HepG2 (cell line): ENCODE results near the gene PALM. TPM values are rescaled to one million over a fixed set of nuclear protein-coding genes. Genes with fewer than 3 reads are reported as not detected.

Experiments used
- KLF12 ChIP-seq: sonication (generic); formaldehyde crosslinking; IDR thresholded peaks from 2 replicates; pipeline ENCODE4 v1.4.0; 2020; ENCODE audit warnings: missing genetic modification reagents, borderline replicate concordance
- RBAK ChIP-seq: sonication (generic); formaldehyde crosslinking; IDR thresholded peaks from 2 replicates; pipeline ENCODE4 v1.5.1; 2020; ENCODE audit warnings: mild to moderate bottlenecking, missing genetic modification reagents
- TP53 ChIP-seq: sonication (generic); formaldehyde crosslinking; conservative IDR thresholded peaks from 2 replicates; pipeline ENCODE4 v1.4.0; 2020; ENCODE audit warnings: missing genetic modification reagents
- ZKSCAN1 ChIP-seq: fragments of 150-350 bp; IDR thresholded peaks from 2 replicates; pipeline ENCODE4 v1.6.1; 2014; ENCODE audit warnings: low read length
- ZNF121 ChIP-seq: sonication (generic); formaldehyde crosslinking; IDR thresholded peaks from 2 replicates; pipeline ENCODE4 v1.5.0; 2020; ENCODE audit warnings: mild to moderate bottlenecking, missing genetic modification reagents
- ZNF460 ChIP-seq: sonication (generic); formaldehyde crosslinking; IDR thresholded peaks from 2 replicates; pipeline ENCODE4 v1.5.1; 2020; ENCODE audit warnings: missing genetic modification reagents, mild to moderate bottlenecking, borderline replicate concordance
- ZNF644 ChIP-seq: IDR thresholded peaks from 2 replicates; pipeline ENCODE4 v1.6.1; 2016; ENCODE audit warnings: low read depth
- polyA plus RNA-seq, 8 experiments: library from polyadenylated mRNA; depleted of rRNA in 3 of 8; stranded (reverse) in 7 of 8; unstranded in 1 of 8; fragments of >200 nt; fragmentation: Illumina TruSeq in 4 of 8; extraction: Trizol in 4 of 8; gene quantifications; 2 replicates each; pipeline versions ENCODE4 v1.2.1 to v1.2.3, GENCODE V29; 2011 to 2016; ENCODE audit warnings: low read depth in 4 of 8, missing spikeins in 1 of 8, mixed read lengths in 1 of 8; ENCODE audit not compliant: insufficient read depth in 1 of 8
- total RNA-seq, 5 experiments: library from RNA; depleted of rRNA; stranded (reverse); fragments of >200 nt; fragmentation: Illumina TruSeq; extraction: Trizol; gene quantifications; 2 replicates each; pipeline ENCODE4 v1.2.3, GENCODE V29; 2016; ENCODE audit warnings: low read depth in 1 of 5
- TF ChIP-seq, protein P1 (sequence below): sonication (generic); formaldehyde crosslinking; IDR thresholded peaks from 2 replicates; pipeline ENCODE4 v1.9.0; 2021; ENCODE audit warnings: mild to moderate bottlenecking, missing genetic modification reagents
- TF ChIP-seq, protein P2 (sequence below): sonication (generic); formaldehyde crosslinking; IDR thresholded peaks from 2 replicates; pipeline ENCODE4 v1.5.1; 2020; ENCODE audit warnings: mild to moderate bottlenecking, missing genetic modification reagents, borderline replicate concordance
- TF ChIP-seq, protein P3 (sequence below): sonication (generic); formaldehyde crosslinking; IDR thresholded peaks from 2 replicates; pipeline ENCODE4 v1.8.0; 2022; ENCODE audit warnings: missing genetic modification reagents, mild to moderate bottlenecking, inconsistent platforms, borderline replicate concordance
- TF ChIP-seq, protein P4 (sequence below): IDR thresholded peaks from 2 replicates; pipeline ENCODE4 v1.6.1; 2016; ENCODE audit warnings: missing biosample characterization, missing genetic modification reagents, low read depth
- TF ChIP-seq, protein P5 (sequence below): sonication (generic); formaldehyde crosslinking; IDR thresholded peaks from 2 replicates; pipeline ENCODE4 v1.4.0; 2020; ENCODE audit warnings: mild to moderate bottlenecking, missing genetic modification reagents, borderline replicate concordance

The PALM gene
- total and polyA plus RNA-seq, 2 of the 13 experiments (the other 11 are each of a cell fraction or from before 2014, with no cell fraction given) = 4.0 to 9.7 TPM

DNA sequence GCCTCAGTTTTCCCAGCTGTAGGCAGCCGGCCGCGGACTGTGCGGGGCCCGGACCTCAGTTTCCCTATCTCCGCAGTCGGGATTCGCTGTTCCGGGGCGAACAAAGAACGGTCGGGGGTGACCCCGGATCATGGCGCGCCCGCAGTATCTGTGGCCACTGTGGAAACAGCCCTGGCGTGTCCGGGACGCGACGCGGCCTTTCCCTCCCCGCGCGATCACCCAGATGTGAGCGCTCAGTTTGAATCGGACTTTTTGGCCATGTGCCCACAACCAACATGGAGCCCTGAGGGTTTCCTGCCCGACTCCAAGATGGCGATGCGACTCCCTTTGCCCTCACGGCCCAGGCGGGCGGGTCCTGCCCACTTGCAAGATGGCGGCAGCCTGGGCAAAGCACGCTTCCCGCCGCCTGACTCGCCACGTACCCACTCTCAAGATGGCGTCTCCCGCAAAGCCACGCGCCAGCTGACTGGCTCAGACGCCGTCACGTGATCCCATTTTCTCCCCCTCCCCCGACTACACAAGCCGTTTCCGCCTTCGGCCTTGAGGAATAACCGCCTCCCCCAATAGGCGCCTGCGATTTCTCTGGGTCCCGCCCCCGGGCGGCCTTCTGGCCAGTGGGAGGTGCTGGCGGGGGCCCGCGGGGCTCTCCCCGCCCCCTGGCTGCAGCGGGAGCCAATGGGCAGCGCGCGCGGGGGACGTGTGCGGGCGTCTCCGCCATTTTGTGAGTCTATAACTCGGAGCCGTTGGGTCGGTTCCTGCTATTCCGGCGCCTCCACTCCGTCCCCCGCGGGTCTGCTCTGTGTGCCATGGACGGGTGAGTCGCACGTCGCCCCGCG lies 88.2 kb downstream of the PALM start, which contains the start of gene PTBP1 (continued):
- TF ChIP-seq, protein P1, sequence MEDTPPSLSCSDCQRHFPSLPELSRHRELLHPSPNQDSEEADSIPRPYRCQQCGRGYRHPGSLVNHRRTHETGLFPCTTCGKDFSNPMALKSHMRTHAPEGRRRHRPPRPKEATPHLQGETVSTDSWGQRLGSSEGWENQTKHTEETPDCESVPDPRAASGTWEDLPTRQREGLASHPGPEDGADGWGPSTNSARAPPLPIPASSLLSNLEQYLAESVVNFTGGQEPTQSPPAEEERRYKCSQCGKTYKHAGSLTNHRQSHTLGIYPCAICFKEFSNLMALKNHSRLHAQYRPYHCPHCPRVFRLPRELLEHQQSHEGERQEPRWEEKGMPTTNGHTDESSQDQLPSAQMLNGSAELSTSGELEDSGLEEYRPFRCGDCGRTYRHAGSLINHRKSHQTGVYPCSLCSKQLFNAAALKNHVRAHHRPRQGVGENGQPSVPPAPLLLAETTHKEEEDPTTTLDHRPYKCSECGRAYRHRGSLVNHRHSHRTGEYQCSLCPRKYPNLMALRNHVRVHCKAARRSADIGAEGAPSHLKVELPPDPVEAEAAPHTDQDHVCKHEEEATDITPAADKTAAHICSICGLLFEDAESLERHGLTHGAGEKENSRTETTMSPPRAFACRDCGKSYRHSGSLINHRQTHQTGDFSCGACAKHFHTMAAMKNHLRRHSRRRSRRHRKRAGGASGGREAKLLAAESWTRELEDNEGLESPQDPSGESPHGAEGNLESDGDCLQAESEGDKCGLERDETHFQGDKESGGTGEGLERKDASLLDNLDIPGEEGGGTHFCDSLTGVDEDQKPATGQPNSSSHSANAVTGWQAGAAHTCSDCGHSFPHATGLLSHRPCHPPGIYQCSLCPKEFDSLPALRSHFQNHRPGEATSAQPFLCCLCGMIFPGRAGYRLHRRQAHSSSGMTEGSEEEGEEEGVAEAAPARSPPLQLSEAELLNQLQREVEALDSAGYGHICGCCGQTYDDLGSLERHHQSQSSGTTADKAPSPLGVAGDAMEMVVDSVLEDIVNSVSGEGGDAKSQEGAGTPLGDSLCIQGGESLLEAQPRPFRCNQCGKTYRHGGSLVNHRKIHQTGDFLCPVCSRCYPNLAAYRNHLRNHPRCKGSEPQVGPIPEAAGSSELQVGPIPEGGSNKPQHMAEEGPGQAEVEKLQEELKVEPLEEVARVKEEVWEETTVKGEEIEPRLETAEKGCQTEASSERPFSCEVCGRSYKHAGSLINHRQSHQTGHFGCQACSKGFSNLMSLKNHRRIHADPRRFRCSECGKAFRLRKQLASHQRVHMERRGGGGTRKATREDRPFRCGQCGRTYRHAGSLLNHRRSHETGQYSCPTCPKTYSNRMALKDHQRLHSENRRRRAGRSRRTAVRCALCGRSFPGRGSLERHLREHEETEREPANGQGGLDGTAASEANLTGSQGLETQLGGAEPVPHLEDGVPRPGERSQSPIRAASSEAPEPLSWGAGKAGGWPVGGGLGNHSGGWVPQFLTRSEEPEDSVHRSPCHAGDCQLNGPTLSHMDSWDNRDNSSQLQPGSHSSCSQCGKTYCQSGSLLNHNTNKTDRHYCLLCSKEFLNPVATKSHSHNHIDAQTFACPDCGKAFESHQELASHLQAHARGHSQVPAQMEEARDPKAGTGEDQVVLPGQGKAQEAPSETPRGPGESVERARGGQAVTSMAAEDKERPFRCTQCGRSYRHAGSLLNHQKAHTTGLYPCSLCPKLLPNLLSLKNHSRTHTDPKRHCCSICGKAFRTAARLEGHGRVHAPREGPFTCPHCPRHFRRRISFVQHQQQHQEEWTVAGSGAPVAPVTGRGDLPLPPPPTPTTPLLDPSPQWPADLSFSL (CRISPR knock-in tag) = no peak
- TF ChIP-seq ZNF121 (CRISPR knock-in tag) (no peak), ZNF644 (CRISPR knock-in tag) (no peak), ZNF460 (CRISPR knock-in tag) (no peak; the same call in 1 of the 2 replicates), RBAK (no peak), ZKSCAN1 (no peak), KLF12 (CRISPR knock-in tag) (no peak; the same call in 1 of the 2 replicates), TP53 (CRISPR knock-in tag) (no peak)
- TF ChIP-seq, protein P2, sequence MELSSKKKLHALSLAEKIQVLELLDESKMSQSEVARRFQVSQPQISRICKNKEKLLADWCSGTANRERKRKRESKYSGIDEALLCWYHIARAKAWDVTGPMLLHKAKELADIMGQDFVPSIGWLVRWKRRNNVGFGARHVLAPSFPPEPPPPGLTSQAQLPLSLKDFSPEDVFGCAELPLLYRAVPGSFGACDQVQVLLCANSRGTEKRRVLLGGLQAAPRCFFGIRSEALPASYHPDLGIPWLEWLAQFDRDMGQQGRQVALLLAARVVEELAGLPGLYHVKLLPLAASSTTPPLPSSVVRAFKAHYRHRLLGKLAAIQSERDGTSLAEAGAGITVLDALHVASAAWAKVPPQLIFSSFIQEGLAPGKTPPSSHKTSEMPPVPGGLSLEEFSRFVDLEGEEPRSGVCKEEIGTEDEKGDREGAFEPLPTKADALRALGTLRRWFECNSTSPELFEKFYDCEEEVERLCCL = no peak
- TF ChIP-seq, protein P3, sequence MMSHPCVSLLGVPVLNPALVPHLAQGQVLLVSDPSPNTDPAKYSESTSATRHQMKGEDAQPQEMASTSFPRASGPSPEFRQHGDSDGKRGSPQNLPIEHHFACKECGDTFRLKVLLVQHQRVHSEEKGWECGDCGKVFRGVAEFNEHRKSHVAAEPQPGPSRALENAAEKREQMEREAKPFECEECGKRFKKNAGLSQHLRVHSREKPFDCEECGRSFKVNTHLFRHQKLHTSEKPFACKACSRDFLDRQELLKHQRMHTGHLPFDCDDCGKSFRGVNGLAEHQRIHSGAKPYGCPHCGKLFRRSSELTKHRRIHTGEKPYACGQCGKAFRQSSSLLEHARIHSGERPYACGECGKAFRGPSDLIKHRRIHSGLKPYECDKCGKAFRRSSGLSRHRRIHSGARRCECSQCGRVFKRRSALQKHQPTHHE (CRISPR knock-in tag) = peak; percentile 85; the same call in 1 of the 2 replicates
- TF ChIP-seq, protein P4, sequence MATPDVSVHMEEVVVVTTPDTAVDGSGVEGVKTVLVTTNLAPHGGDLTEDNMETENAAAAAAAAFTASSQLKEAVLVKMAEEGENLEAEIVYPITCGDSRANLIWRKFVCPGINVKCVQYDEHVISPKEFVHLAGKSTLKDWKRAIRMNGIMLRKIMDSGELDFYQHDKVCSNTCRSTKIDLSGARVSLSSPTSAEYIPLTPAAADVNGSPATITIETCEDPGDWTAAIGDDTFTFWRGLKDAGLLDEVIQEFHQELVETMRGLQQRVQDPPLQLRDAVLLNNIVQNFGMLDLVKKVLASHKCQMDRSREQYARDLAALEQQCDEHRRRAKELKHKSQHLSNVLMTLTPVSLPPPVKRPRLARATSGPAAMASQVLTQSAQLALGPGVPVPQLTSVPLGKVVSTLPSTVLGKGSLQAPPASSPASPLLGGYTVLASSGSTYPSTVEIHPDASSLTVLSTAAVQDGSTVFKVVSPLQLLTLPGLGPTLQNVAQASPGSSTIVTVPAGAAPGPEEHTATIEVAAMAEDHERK (CRISPR knock-in tag) = peak; percentile 81
- TF ChIP-seq, protein P5, sequence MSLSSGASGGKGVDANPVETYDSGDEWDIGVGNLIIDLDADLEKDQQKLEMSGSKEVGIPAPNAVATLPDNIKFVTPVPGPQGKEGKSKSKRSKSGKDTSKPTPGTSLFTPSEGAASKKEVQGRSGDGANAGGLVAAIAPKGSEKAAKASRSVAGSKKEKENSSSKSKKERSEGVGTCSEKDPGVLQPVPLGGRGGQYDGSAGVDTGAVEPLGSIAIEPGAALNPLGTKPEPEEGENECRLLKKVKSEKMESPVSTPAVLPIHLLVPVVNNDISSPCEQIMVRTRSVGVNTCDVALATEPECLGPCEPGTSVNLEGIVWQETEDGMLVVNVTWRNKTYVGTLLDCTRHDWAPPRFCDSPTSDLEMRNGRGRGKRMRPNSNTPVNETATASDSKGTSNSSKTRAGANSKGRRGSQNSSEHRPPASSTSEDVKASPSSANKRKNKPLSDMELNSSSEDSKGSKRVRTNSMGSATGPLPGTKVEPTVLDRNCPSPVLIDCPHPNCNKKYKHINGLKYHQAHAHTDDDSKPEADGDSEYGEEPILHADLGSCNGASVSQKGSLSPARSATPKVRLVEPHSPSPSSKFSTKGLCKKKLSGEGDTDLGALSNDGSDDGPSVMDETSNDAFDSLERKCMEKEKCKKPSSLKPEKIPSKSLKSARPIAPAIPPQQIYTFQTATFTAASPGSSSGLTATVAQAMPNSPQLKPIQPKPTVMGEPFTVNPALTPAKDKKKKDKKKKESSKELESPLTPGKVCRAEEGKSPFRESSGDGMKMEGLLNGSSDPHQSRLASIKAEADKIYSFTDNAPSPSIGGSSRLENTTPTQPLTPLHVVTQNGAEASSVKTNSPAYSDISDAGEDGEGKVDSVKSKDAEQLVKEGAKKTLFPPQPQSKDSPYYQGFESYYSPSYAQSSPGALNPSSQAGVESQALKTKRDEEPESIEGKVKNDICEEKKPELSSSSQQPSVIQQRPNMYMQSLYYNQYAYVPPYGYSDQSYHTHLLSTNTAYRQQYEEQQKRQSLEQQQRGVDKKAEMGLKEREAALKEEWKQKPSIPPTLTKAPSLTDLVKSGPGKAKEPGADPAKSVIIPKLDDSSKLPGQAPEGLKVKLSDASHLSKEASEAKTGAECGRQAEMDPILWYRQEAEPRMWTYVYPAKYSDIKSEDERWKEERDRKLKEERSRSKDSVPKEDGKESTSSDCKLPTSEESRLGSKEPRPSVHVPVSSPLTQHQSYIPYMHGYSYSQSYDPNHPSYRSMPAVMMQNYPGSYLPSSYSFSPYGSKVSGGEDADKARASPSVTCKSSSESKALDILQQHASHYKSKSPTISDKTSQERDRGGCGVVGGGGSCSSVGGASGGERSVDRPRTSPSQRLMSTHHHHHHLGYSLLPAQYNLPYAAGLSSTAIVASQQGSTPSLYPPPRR = no peak
